C4-2B (cell line): Measurements from ENCODE around the gene LRP6.

Experiments
- H3K27ac ChIP-seq: fragments of 450-650 bp; 2 replicates; pipeline ENCODE4 v1.5.1; 2017
- CTCF ChIP-seq: fragments of 450-650 bp; conservative IDR thresholded peaks from 2 replicates; pipeline ENCODE4 v1.5.1; 2017; ENCODE audit warnings: mild to moderate bottlenecking
- ZFX ChIP-seq: fragments of 450-650 bp; IDR thresholded peaks from 2 replicates; pipeline ENCODE4 v1.6.1; 2017

Gene LRP6

GRCh38 chr12:12226187-12226586 is 40.7 kb downstream of the LRP6 start:
- no peak for TF ChIP-seq CTCF
- no peak for TF ChIP-seq ZFX
- no peak overlapping the region for H3K27ac ChIP-seq

GRCh38 chr12:12224240-12224940 is 42.5 kb downstream of the LRP6 start:
- TF ChIP-seq ZFX = no peak
- no peak for TF ChIP-seq CTCF
- H3K27ac ChIP-seq = no peak overlapping the region

GRCh38 chr12:12221560-12221959 is 45.3 kb downstream of the LRP6 start:
- H3K27ac ChIP-seq = no peak overlapping the region
- TF ChIP-seq ZFX = no peak
- TF ChIP-seq CTCF = no peak

- no peak overlapping the region for H3K27ac ChIP-seq
Observed at GRCh38 chr12:12219664-12220063, 47.2 kb downstream of the LRP6 start.

GRCh38 chr12:12217018-12217359 is 49.9 kb downstream of the LRP6 start:
- no peak for TF ChIP-seq ZFX
- no peak for TF ChIP-seq CTCF
- H3K27ac ChIP-seq = no peak overlapping the region

More at GRCh38 chr12:12219664-12220063, 47.2 kb downstream of the LRP6 start:
- no peak for TF ChIP-seq CTCF

- H3K27ac ChIP-seq = no peak overlapping the region
- TF ChIP-seq ZFX (no peak), CTCF (no peak)
Observed at GRCh38 chr12:12216349-12217017, 50.4 kb downstream of the LRP6 start.

- H3K27ac ChIP-seq = no peak overlapping the region
Observed at GRCh38 chr12:12214635-12215131, 52.2 kb downstream of the LRP6 start.

More at GRCh38 chr12:12214635-12215131, 52.2 kb downstream of the LRP6 start:
- TF ChIP-seq ZFX (no peak), CTCF (no peak)
